HG03354 (cell line): ENCODE measurements around the gene ELOA.

ENCODE experiments used
- ATAC-seq: cut with Tn5 transposase; IDR thresholded peaks from one replicate; pipeline ENCODE4 v1.9.1; 2021; ENCODE audit warnings: mild to moderate bottlenecking; ENCODE audit not compliant: unreplicated experiment, poor library complexity, severe bottlenecking

Gene ELOA, protein sequence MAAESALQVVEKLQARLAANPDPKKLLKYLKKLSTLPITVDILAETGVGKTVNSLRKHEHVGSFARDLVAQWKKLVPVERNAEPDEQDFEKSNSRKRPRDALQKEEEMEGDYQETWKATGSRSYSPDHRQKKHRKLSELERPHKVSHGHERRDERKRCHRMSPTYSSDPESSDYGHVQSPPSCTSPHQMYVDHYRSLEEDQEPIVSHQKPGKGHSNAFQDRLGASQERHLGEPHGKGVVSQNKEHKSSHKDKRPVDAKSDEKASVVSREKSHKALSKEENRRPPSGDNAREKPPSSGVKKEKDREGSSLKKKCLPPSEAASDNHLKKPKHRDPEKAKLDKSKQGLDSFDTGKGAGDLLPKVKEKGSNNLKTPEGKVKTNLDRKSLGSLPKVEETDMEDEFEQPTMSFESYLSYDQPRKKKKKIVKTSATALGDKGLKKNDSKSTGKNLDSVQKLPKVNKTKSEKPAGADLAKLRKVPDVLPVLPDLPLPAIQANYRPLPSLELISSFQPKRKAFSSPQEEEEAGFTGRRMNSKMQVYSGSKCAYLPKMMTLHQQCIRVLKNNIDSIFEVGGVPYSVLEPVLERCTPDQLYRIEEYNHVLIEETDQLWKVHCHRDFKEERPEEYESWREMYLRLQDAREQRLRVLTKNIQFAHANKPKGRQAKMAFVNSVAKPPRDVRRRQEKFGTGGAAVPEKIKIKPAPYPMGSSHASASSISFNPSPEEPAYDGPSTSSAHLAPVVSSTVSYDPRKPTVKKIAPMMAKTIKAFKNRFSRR

DNA sequence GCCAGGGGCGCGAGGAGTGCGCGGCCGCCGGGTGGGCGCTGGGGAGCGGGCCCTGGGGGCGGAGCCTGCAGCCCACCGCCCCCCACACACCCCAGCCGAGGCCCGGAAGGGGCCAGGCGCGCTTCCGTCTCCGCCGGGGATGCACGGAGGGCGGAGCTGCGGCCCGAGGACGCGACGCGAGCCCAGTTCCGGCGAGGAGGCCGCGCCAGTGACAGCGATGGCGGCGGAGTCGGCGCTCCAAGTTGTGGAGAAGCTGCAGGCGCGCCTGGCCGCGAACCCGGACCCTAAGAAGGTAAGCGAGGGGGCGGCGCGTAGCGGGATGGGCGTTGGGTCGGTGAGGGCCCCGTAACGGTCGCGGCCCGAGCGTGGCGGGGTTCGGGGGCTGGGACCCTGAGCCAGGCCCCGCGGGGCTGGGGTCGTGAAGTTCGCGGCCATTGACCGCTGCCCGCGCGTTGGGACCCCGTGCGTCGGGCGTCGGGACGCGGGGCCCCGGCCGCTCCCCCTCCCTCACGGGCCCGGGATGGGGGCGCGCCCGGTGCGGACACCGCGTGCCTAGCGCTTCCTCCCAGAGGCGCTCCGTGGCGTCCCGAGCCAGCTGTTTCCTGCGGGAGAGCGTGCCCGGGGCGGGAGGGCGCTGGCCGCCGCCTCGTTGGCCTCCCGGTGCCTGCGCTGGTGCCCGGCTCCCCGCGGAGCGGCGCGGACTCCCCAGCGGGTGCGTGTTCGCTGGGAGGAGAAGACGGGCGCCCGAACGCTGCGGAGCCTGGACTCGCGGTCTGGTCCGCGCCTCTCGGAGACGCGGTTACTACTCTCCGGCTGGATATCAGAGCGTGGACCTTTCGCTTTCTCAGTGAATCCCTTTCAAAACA, at the start of gene ELOA:
ELOA (plus strand) TSS at position 185 of the 866 bp plus-strand sequence; CDS start at position 218, 33 bp downstream.
- peak; percentile 83 for ATAC-seq

DNA sequence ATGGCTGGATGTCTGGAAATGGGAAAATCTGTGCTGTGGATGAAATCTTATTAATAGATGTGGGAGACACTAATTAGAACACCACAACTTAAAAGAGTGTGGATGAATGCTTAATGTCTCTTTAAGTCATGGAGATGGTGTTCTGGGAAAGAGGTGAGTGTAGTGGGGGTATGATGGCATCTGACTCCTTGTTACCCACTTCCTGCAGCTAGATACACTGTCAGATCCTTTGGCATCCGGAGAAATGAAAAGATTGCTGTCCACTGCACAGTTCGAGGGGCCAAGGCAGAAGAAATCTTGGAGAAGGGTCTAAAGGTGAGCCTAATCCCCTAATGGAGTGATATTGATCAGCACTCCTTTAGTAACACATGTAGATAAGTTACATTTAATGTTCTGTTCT, 49.7 kb upstream of the ELOA start:
- ATAC-seq: no peak

DNA sequence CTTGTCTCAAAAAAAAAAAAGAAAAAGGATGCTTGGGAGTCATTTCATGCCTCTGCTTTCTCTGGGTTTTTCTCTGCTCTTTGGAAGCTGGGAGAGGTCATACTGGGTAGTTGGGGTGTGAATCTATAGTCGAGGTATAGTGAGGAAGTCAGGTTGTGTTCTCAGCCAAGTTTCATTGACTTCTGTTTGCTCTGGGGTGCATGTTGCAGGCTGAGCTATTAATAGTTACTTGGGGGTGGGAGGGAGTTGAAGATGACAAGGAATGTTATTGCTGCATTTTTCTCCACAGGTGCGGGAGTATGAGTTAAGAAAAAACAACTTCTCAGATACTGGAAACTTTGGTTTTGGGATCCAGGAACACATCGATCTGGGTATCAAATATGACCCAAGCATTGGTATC, 48.9 kb upstream of the ELOA start:
- no peak for ATAC-seq

DNA sequence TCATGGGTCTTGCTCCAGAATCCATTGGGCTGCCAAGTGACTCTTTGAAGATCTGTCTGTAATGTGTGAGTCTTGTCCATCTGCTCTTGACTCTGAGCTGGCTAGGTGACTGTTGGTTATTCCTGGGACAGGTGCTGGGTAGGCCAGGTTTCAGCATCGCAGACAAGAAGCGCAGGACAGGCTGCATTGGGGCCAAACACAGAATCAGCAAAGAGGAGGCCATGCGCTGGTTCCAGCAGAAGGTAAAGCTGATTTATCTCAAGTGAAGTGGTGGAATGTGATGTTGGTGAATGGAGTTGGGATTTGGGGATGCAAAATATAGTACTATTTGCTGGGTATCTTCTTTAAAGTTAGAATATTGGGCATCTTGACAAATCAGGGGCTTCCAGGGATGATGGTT, 47.6 kb upstream of the ELOA start:
- no peak for ATAC-seq

DNA sequence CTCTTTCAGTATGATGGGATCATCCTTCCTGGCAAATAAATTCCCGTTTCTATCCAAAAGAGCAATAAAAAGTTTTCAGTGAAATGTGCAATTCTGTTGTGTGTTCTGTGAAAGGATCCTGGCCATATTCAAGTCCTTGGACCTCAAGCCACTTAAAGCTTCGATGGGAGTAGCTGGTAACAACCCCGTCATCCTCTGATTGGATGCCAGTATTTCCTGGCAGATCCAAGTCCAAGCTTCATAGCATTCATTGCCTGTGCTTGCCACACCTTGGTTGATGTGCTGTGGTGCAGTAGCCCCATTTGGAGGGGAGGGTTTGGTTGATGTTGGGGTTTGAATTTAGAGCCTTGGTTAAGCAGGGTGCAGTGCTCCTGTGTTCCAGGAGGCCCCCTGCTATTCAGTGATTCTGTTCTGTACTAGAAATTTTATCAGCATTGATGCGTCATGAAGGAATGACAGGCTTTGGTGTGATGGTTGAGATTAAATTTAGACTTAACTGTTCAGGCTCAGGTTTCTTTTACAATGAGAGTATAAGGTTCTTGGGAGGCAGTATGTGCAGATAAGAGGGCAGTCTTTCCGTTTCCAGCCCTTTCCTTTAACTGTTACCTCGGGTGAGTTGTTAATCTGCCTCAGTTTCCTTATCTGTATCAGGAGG, 46.8 kb upstream of the ELOA start:
- no peak for ATAC-seq

DNA sequence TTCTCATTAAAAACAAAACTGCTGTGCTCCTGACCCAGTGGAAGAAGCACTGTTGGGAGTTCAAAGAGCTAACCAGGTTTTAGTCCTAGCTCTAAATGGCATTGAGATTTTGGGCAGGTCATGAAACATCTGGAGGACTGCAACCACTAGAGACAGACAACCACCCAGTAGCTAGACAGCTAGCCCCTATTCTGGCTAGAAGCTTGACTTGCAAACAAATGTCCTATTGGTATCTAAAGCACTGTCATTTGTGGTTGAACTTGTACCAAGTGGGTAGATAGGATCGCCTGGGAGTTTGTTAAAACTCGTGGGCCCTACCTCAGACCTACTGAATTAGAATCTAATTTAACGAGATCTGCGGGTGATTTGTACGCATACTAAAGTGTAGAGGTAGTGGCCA, 44.8 kb upstream of the ELOA start:
- no peak for ATAC-seq

DNA sequence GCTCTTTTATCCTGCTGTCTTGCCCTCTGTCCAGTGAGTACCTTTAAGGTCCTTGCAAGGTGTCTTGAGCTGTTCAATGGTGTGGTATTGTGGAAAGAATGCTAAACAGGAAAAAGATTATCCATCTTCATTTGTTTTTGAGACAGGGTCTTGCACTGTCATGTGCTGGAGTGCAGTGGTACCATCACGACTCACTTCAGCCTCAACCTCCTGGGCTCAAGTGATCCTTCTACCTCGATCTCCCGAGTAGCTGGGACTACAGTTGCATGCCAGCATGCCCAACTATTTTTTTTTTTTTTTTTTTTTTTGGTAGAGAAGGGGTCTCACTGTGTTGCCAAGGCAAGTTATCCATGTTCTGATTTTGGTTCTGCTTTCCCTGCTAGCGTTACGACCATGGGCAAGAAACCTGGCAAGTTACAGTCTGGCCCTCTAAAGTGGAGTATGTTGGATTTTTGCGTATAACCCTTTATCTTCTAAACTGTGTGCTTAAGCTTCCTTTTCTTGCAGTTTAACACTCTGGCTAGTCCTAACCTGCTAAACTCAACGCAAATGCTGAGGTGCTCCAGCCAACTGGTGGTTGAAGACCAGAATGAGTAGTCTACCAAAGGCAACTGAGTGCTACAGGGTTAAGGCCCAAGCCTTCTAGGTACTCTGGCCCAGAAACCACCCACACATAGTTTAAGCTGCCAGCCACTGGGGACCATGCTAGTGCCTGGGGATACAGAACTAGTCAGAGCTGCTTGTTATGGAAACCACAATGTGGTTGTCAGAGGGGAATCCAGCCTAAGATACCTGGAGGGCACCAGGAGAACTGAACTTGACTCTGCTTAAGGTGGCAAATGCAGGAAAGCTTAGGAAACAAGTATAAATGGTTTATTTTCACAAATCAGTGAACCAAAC, 43.7 kb upstream of the ELOA start:
- no peak for ATAC-seq

DNA sequence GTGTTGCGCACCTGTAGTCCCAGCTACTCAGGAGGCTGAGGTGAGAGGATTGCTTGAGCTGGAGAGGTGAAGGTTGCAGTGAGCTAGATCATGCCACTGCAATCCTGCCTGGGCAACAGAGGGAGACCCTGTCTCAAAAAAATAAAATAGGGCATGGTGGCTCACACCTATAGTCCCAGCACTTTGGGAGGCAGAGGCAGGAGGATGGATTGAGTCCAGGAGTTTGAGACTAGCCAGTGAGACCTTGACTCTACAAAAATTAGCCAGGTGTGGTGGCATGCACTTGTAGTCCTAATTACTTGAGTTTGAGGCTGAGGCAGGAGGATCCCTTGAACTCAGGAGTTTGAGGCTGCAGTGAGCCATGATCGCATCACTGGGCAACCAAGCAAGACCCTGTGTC, 42.0 kb upstream of the ELOA start:
- no peak for ATAC-seq

DNA sequence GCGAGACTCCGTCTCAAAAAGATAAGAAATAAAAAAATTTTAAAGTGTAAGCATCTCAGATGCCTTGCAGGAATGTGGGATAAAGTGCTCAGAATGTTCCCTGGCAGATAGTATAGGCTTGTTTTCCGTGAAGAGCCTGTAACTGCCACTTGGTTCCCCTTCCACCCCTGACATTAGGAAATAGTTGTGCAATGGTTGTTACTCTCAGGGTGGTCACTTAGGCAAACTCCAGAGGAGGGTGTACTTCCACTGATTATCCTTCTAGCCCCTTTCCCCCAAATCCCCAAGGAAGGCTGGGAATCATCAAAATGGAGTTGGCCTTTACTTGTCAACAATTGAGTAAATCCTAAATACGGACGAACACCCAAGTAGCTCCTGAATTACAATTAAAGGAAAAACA, 41.3 kb upstream of the ELOA start:
- ATAC-seq: no peak

DNA sequence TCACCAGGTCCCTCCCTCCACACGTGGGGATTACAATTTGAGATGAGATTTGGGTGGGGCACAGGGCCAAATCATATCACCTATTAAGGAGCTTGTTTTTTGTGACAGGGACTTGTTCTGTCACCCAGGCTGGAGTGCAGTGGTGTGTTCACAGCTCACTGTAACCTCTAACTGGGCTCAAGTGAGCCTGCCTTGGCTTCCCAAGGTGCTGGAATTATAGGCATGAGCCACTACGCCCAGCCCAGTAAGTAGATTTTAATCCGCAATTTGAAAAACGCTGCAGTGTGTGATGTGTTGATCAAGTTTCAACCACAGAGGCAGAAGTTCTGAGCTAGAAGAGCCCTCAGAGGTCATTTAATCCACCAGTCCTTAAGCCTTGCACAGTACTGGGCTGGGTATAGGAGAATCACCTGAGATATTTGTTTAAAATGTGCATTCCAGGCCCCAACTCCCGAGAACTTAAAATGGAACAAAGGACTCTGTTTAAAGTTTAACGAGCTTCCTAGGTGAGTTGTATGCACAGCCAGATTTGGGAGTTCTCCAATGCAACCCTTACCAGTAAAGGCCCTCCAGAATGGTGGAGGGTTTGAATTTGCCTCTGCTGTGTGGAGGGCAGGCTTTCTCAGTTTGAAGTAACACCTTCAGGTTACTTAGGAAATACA, 38.3 kb upstream of the ELOA start:
- ATAC-seq: no peak

DNA sequence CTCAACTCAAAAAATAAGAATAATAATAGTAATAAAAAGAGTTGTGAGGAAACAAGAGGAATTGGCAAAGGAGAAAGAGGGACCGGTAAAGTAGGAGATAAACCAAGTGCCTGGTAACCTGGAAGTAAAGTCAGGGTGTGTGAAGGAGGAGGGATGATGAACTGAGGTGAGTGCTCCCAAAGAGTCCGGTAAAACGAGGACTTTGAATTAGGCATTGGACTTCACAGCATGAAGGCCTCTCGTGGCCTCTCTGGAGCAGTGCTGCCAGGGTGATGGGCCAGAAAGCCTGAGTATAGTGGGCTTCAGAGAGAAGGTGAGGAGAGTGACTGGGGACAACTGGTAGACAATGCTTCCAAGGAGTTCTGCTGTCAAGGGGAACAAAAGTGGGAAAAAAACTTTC, 34.0 kb upstream of the ELOA start:
- ATAC-seq: no peak

DNA sequence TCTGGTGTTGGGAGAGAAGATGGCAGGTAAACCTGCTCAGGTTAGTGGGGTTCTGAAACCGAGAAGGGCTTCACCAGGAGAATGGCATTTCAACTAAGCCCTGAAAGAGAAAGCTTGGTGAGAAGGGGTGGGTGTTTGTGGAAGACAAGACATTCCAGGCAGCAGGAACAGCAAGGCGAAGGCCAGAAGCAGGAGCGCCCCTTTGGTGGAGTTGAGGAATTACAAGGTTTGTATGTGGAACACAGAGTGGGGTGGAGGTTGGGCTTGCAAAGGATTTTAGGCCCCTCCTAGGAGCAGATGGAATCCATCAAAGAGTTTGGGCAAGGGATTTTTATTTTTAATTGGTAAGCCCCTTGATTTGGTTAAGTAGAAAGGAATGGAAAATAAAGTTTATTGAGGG, 24.8 kb upstream of the ELOA start:
- no peak for ATAC-seq

DNA sequence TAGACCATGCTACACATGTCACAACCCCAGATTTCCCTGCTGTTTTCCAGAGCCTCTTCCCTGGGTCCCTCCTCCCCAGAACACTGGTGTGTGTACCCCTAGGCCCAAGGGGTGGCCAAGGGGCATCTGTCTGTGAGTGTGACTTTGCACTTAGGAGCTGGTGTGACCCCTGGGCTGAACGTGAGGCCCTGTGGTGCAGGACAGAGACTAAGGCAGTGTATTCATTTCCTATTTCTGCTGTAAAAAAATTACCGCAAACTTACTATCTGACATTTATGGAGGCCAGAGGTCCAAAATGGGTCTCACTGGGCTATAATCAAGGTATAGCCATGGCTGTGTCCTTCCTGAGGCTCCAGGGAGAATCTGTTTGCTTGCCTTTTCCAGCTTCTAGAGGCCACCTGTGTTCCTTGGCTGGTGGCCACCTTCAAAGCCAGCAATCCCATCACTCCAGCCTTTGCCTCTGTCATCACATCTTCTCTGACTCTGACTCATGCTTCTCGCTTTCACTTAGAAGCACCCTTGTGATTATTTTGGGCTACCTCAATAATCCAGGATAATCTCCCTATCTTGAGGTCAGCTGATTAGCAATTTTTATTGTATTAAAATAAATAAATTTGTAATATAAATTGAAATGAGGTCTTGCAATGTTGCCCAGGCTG, 24.0 kb upstream of the ELOA start:
- ATAC-seq: no peak

DNA sequence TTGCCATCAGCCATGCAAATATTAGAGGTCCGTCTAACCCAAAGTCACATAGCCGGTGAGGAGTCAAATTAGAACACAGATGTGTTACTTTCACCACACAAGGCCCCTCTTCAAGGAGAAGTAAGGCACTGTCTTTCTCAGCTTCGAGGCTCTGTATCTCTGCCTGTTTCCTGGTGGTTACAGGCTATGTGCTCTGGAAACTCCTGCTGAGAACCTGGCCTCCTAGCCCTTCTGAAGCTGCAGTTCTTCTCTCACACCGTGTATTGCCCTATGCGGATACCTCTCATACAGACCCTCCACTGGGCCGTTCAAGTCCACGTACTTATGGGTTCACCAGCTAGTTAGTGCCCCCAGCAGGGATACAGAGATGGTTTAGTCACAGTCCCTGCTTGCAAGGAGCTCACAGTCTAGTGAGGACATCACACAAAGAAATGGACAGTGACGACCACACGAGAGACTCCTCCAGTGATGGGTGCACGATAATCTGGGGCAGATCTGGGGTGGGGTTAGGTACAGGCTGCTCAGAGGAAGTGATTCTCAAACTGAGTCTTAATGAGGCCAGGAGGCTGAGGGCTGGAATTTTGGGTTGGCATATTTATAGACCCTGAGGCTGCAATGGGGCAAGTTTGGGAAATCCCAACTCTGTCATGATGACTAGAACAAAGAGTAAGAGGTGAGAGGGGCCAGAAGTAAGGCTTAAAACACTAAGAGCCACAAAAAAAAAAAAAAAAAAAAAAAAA, 22.8 kb upstream of the ELOA start:
- peak; percentile 75 for ATAC-seq

DNA sequence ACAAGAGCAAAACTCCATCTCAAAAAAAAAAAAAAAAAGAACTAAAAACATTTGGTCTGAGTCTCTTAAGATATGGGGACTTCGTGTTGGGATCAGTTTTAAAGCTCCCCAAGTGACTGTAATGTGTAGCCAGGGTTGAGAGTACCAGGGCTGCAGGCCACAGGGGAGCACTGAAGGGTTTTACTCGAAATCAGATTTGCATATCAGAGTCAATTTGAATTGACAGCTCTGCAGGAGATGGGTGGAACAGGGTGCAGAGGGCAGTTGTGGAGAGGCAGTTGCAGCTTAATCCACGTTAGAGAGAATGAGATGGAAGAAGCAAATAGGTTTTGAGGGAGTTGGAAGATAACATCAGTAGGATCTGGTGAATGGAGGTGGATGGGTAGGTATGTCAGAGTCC, 20.6 kb upstream of the ELOA start:
- no peak for ATAC-seq

DNA sequence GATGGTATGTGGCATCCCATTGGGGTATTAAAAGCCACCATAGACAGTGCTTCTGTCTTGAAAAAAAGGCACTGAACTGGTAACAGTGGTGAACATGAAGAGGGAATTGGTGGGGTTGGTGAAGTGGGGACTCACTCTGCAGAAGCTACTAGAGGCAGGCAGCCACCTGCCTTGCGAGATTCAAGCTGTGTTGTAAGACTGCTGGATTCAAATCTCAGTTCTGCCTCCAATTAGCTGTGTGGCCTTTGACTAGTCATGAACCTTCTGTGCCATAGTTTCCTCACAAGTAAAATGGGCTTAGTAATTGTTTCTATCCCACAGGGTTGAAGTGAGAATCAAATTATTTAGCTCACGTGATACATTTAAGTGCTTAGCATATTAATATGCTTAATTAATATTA, 16.6 kb upstream of the ELOA start:
- no peak for ATAC-seq

DNA sequence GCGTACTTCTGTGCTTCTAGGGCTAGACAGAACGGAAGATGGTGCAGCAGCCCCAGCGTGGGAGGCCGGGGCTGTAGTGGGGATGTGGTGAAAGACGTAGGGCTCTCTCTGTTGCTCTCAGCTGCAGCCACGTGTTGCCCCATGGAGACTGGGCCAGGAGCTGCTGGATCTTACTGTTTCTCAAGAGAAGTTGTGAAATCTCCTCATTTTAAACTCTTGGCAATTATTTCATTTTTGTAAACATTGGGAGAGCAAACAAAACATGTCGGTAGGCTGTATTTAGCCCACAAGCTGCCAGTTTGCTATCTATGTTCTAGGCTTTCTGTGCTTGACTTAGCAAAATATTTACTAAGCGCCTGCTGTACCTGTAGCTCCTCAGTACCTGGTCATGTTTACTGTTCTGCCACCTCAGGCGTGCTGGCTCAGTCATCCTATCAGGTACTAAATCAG, 15.9 kb upstream of the ELOA start:
- no peak for ATAC-seq
